Endothelial cell of umbilical vein (primary cell): Measurements from ENCODE around the gene IDH3A.

Source experiments
- CTCF ChIP-seq, 2 donors: IDR thresholded peaks; 1 replicate in 1 of 2; 2 replicates in 1 of 2; pipeline ENCODE4 v1.5.1; 2011; ENCODE audit warnings: low read length in 2 of 2, mild to moderate bottlenecking in 2 of 2, moderate library complexity in 2 of 2, control low read depth in 1 of 2, inconsistent platforms in 1 of 2, low read depth in 1 of 2; ENCODE audit not compliant: insufficient read depth in 1 of 2; ENCODE audit errors: extremely low read depth in 1 of 2
- EZH2 ChIP-seq: IDR thresholded peaks from 2 replicates; pipeline ENCODE4 v1.6.1; 2012; ENCODE audit warnings: borderline replicate concordance, low read depth, mild to moderate bottlenecking, moderate library complexity, low read length, inconsistent platforms; ENCODE audit not compliant: severe bottlenecking
- MAX ChIP-seq: IDR thresholded peaks from 2 replicates; pipeline ENCODE4 v1.6.1; 2011; ENCODE audit not compliant: insufficient read depth, insufficient read length
- POLR2A ChIP-seq: IDR thresholded peaks from 2 replicates; pipeline ENCODE4 v1.6.1; 2012; ENCODE audit warnings: low read depth, mild to moderate bottlenecking, control low read depth, low read length
- POLR2AphosphoS5 ChIP-seq: IDR thresholded peaks from 2 replicates; pipeline ENCODE4 v1.6.1; 2012; ENCODE audit warnings: low read depth, mild to moderate bottlenecking, control low read depth, low read length, moderate library complexity; ENCODE audit not compliant: insufficient read depth

GRCh38 chr15:78213956-78214355 is 64.8 kb downstream of the IDH3A start:
- TF ChIP-seq CTCF (IDR thresholded peaks at IDR 0.05; ENCODE audit: extremely low read depth in 1 of 2, insufficient read depth in 1 of 2, low read depth in 1 of 2, low read length in 2 of 2) (no peak), POLR2AphosphoS5 (no peak), MAX (no peak), POLR2A (no peak), EZH2 (no peak)
